ENCODE results near the gene UNC45B.

DNA sequence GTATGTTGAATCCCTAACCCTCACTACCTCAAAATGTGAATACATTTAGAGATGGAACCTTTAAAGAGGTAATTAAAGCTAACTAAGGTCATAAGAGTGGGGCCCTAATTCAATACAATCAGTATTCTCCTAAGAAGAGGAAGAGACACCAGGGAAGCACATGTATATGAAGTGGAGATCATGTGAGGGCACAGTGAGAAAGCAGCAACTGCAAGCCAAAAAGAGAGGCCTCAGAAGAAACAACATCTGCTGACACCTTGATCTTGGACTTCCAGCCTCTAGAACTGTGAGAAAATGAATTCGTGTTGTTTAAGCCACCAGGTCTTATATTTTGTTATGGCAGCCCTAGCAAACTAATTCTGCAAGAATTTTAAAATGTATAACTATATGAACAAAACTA lies 82.0 kb downstream of the UNC45B start:
- TF ChIP-seq, protein P1, sequence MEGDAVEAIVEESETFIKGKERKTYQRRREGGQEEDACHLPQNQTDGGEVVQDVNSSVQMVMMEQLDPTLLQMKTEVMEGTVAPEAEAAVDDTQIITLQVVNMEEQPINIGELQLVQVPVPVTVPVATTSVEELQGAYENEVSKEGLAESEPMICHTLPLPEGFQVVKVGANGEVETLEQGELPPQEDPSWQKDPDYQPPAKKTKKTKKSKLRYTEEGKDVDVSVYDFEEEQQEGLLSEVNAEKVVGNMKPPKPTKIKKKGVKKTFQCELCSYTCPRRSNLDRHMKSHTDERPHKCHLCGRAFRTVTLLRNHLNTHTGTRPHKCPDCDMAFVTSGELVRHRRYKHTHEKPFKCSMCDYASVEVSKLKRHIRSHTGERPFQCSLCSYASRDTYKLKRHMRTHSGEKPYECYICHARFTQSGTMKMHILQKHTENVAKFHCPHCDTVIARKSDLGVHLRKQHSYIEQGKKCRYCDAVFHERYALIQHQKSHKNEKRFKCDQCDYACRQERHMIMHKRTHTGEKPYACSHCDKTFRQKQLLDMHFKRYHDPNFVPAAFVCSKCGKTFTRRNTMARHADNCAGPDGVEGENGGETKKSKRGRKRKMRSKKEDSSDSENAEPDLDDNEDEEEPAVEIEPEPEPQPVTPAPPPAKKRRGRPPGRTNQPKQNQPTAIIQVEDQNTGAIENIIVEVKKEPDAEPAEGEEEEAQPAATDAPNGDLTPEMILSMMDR (optimal IDR thresholded peaks at IDR 0.05 in 1 of 3, IDR thresholded peaks at IDR 0.05 in 1 of 3, conservative IDR thresholded peaks at IDR 0.05 in 1 of 3; ENCODE audit: extremely low read depth in 1 of 3, insufficient read depth in 2 of 3, low read length in 3 of 3): no peak
- no peak for TF ChIP-seq EZH2 (IDR thresholded peaks at IDR 0.05; ENCODE audit: low read length)
